ENCODE results near the gene SLC12A5. TPM values are rescaled to one million over a fixed set of nuclear protein-coding genes. Genes with fewer than 3 reads are reported as not detected.

Gene SLC12A5
- total RNA-seq, 1 donor from 2014 or later: 19.2 TPM

- no peak for DNase-seq
Observed at GRCh38 chr20:46028110-46028509, 905 bp upstream of the SLC12A5 start.

GRCh38 chr20:46030284-46031013 is 1.4 kb downstream of the SLC12A5 start:
- no peak for DNase-seq

GRCh38 chr20:46031014-46031569 is 2.1 kb downstream of the SLC12A5 start:
- no peak for DNase-seq

GRCh38 chr20:46031701-46032254 is 2.8 kb downstream of the SLC12A5 start:
- DNase-seq: peak; percentile 64

GRCh38 chr20:46034039-46034438 is 5.0 kb downstream of the SLC12A5 start:
- no peak for DNase-seq

GRCh38 chr20:46035253-46035652 is 6.2 kb downstream of the SLC12A5 start:
- DNase-seq: no peak

- no peak for DNase-seq
Observed at GRCh38 chr20:46035713-46036112, 6.7 kb downstream of the SLC12A5 start.

GRCh38 chr20:46036370-46036769 is 7.4 kb downstream of the SLC12A5 start:
- DNase-seq: no peak

- no peak for DNase-seq
Observed at GRCh38 chr20:46037036-46037435, 8.0 kb downstream of the SLC12A5 start.

GRCh38 chr20:46040902-46041535 is 12.0 kb downstream of the SLC12A5 start:
- DNase-seq: no peak

GRCh38 chr20:46043556-46043955 is 14.5 kb downstream of the SLC12A5 start:
- no peak for DNase-seq

GRCh38 chr20:46044896-46045295 is 15.9 kb downstream of the SLC12A5 start:
- no peak for DNase-seq

- DNase-seq: no peak
Observed at GRCh38 chr20:46046588-46047310, 17.7 kb downstream of the SLC12A5 start.

GRCh38 chr20:46047821-46048220 is 18.8 kb downstream of the SLC12A5 start:
- DNase-seq: no peak

GRCh38 chr20:46049190-46049589 is 20.2 kb downstream of the SLC12A5 start:
- DNase-seq: no peak

- no peak for DNase-seq
Observed at GRCh38 chr20:46049815-46050214, 20.8 kb downstream of the SLC12A5 start.

- no peak for DNase-seq
Observed at GRCh38 chr20:46050444-46050843, 21.4 kb downstream of the SLC12A5 start.

- DNase-seq: no peak
Observed at GRCh38 chr20:46050885-46051284, 21.9 kb downstream of the SLC12A5 start.

GRCh38 chr20:46051556-46052308 is 22.7 kb downstream of the SLC12A5 start:
- no peak for DNase-seq

GRCh38 chr20:46053416-46053815 is 24.4 kb downstream of the SLC12A5 start:
- no peak for DNase-seq

GRCh38 chr20:46054606-46055005 is 25.6 kb downstream of the SLC12A5 start:
- DNase-seq: no peak

GRCh38 chr20:46055269-46055668 is 26.3 kb downstream of the SLC12A5 start:
- DNase-seq: no peak

Measured in occipital lobe (tissue), 2 donors.